HG03378 (cell line): ENCODE data around the gene DNA2.
A peak's percentile ranks its signal among the peaks of the same experiment; 100 is the strongest.
"Not testable (repeated sequence)": the region's sequence is repeated elsewhere in the genome, so short reads cannot be mapped to it uniquely, and the experiment has no call there.

Experiments used
- ATAC-seq: cut with Tn5 transposase; IDR thresholded peaks from one replicate; pipeline ENCODE4 v1.9.1; 2021; ENCODE audit warnings: mild to moderate bottlenecking, moderate library complexity; ENCODE audit not compliant: unreplicated experiment

DNA2 gene

GRCh38 chr10:68471586-68472408 lies at the start of gene DNA2:
Gene DNA2 (minus strand): TSS chr10:68471973. CDS start chr10:68471864, 109 bp downstream.
- peak; percentile 79 for ATAC-seq

- not testable (repeated sequence) for ATAC-seq
Measured at GRCh38 chr10:68518609-68519008, 46.8 kb upstream of the DNA2 start.

GRCh38 chr10:68517188-68517587 lies 45.4 kb upstream of the DNA2 start:
- no peak for ATAC-seq

- ATAC-seq = no peak
Measured at GRCh38 chr10:68516766-68517165, 45.0 kb upstream of the DNA2 start.

- ATAC-seq = not testable (repeated sequence)
Measured at GRCh38 chr10:68516216-68516615, 44.4 kb upstream of the DNA2 start.

- ATAC-seq = no peak
Measured at GRCh38 chr10:68508090-68508489, 36.3 kb upstream of the DNA2 start.

GRCh38 chr10:68506411-68506810 lies 34.6 kb upstream of the DNA2 start:
- no peak for ATAC-seq

GRCh38 chr10:68502846-68503245 lies 31.1 kb upstream of the DNA2 start:
- ATAC-seq = no peak

GRCh38 chr10:68501691-68502090 lies 29.9 kb upstream of the DNA2 start:
- no peak for ATAC-seq

- ATAC-seq = no peak
Measured at GRCh38 chr10:68499544-68499943, 27.8 kb upstream of the DNA2 start.

GRCh38 chr10:68496072-68496471 lies 24.3 kb upstream of the DNA2 start:
- no peak for ATAC-seq

GRCh38 chr10:68492118-68492517 lies 20.3 kb upstream of the DNA2 start:
- ATAC-seq = no peak

GRCh38 chr10:68489919-68490318 lies 18.1 kb upstream of the DNA2 start:
- no peak for ATAC-seq

- ATAC-seq = no peak
Measured at GRCh38 chr10:68474021-68474420, 2.2 kb upstream of the DNA2 start.

- ATAC-seq = peak; percentile 14
Measured at GRCh38 chr10:68471063-68471585, 649 bp downstream of the DNA2 start.

GRCh38 chr10:68470300-68470699 lies 1.5 kb downstream of the DNA2 start:
- ATAC-seq = no peak

- no peak for ATAC-seq
Measured at GRCh38 chr10:68469838-68470237, 1.9 kb downstream of the DNA2 start.

GRCh38 chr10:68464729-68465128 lies 7.0 kb downstream of the DNA2 start:
- not testable (repeated sequence) for ATAC-seq

- no peak for ATAC-seq
Measured at GRCh38 chr10:68463365-68464093, 8.2 kb downstream of the DNA2 start.

GRCh38 chr10:68462536-68462935 lies 9.2 kb downstream of the DNA2 start:
- no peak for ATAC-seq

- no peak for ATAC-seq
Measured at GRCh38 chr10:68461032-68461431, 10.7 kb downstream of the DNA2 start.

GRCh38 chr10:68449698-68450097 lies 22.1 kb downstream of the DNA2 start:
- ATAC-seq = not testable (repeated sequence)
